Subcutaneous adipose tissue (tissue), 4 donors: ENCODE measurements around the gene C5orf24. TPM values are rescaled to one million over a fixed set of nuclear protein-coding genes. Genes with fewer than 3 reads are reported as not detected.

Source experiments
- CTCF ChIP-seq: fragments of 450-650 bp; IDR thresholded peaks from one replicate; pipeline ENCODE4 v1.5.1; 2016; ENCODE audit warnings: low read depth, mild to moderate bottlenecking, control low read depth, antibody characterized with exemption, moderate library complexity
- total RNA-seq, 4 donors: library from RNA; depleted of rRNA; stranded (reverse); fragments of >200 nt; gene quantifications; one replicate each; pipeline ENCODE4 v1.1.0, GENCODE V29; 2016

The C5orf24 gene
- total RNA-seq, 4 donors from 2014 or later: 35.5 to 75.2 (median 38.5) TPM

- TF ChIP-seq CTCF: no peak
Observed at GRCh38 chr5:134873494-134873893, 27.7 kb downstream of the C5orf24 start.

GRCh38 chr5:134873987-134874830 is 28.4 kb downstream of the C5orf24 start, which contains the start of gene TXNDC15:
Gene TXNDC15 (plus strand): TSS chr5:134874371. CDS start chr5:134874428, 57 bp downstream.
- no peak for TF ChIP-seq CTCF

- TF ChIP-seq CTCF: no peak
Observed at GRCh38 chr5:134874831-134875655, 29.3 kb downstream of the C5orf24 start.

- TF ChIP-seq CTCF: no peak
Observed at GRCh38 chr5:134877159-134877558, 31.4 kb downstream of the C5orf24 start.

- no peak for TF ChIP-seq CTCF
Observed at GRCh38 chr5:134878403-134878802, 32.6 kb downstream of the C5orf24 start.

GRCh38 chr5:134879456-134879855 is 33.7 kb downstream of the C5orf24 start:
- TF ChIP-seq CTCF: no peak

- TF ChIP-seq CTCF: no peak
Observed at GRCh38 chr5:134887593-134888159, 41.9 kb downstream of the C5orf24 start.
